ENCODE results near the gene SLIT3.

SLIT3 gene

DNA sequence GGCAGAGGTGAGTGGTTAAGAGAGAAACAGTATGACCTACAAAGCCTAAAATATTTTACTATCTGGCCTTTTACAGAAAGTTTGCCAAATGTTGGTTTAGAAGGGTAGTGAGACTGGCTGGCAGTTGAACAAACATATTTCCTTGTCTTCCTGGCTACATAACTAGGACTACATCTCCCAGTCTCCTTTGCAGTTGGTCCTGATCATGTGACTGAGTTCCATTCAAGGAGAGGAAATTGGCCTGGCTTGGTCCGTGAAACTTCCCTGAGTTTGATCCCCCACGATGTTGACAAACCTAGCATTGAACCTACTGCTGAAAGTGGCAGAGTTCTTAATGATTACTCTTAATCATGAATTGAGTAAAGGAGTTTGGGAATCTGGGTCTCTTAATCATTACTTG, 280.8 kb downstream of the SLIT3 start:
- DNase-seq: peak in 1 of 2 experiments; percentile 15

DNA sequence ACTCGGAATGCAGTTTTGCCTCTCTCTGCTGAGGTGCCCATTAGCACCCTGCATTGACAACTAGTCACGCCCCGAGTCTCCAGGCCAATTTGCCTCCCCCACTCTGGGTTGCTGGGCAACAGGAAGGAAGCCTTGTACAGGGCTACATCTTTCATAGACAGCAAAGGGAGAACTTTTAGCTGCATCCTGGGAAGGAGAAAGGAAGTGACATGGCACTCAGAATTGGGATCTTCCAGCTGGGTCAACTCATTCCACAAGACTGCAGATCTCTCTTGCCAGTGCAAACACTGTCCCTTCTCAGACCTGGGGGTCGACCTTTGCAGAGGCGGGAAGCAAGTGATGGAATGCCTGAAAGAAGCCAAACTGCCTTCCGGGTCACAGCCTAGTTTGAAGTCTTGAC, 282.0 kb downstream of the SLIT3 start:
- no peak for DNase-seq

DNA sequence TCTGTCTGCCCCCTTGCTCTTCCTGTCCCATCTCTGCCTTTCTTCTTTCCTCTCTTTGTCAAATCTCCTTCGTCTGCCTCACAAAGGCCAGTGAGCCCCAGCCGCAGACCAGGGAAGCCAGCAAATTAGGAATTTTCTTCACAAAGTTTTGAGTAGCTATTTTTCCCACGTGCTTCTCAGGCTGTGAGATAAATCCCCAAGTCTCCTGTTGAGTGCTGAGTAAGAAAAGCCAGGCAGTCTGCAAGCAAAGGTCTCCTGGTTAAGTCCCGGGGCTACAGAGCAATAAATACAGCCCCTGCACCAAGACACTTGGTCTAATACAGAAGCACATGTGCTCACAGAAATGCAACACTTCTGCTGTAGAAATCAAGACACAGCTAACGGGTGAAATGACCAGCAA, 284.9 kb downstream of the SLIT3 start:
- no peak for DNase-seq

DNA sequence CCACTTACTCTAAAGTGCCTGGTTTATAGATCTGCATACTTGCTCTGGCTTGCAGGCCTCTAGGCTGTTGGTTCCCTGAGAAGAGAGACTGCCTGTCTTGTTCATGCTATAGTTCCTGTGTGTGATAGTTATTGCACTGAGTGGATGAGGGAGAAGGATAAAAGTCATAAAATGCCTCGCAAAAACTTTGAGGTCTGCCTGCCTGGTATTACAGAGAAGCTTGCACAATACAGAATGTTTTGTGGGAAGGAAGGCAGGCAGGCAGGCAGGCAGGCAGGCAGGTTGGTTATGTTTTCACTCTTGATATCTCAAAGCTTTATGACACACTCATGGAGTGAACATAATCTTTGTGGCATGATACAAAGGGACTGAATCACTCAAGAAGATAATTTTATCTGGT, 287.1 kb downstream of the SLIT3 start:
- no peak for DNase-seq

DNA sequence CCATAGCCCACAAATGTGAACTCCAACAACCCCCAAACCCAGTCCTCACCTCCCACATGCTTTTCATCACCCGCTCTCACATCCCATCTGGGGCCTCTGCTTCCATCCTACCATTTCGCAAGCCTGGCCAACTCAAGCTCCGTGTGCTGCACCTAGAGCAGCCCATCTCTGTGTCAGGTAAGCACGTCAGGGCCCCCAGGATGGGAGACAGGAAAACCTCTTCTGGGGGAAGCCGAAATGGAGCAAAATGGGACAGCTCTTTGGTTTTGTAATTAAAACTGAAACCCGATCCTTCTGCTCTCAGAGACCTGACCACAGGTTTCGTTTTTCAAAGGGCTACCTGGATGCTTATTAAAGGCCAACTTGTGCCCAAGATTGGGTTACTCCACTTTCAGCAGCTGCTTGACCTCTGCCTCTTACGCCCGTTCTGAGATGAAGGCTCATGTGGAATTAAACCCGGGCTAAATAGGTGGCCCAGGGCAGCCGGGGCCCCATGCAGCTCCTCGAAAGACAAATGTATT, 287.7 kb downstream of the SLIT3 start:
- DNase-seq: no peak

DNA sequence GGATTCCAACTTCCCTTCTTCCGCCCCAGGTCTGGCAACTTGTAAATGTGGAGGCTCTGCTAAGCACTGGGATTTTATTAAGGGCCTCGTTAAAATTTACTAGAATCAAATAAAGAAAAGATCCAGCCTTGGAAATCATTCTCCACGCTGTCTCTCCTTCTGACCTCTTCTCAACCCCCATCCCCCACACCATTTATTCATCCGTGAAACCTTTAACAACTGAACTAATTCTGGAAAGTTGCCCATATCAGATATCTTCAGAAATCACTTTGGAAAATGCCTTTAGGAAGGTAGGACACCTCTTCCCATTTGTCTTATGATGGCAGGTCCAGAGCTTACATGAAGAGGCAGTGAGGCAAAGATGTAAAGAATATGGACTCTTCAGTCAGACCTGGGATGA, 288.5 kb downstream of the SLIT3 start:
- no peak for DNase-seq

DNA sequence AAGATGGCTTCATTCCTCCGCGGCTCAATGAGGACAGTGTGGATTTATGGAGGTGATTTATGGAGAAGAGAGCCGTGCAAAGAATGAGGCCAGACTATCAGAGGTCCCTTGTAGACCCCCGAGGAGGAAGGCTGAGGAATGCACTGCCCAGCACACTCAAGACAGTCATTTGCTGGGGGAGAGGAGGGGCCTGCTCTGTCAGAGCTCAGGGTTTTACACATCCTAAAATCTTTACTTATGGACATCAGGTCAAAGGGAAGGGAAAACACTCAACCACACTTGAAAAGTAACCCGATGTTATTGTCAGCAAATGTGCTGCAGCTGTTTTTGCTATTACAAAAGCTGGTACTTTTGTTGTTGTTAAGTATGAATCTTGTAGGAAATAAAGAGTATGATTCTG, 289.5 kb downstream of the SLIT3 start:
- DNase-seq: no peak

DNA sequence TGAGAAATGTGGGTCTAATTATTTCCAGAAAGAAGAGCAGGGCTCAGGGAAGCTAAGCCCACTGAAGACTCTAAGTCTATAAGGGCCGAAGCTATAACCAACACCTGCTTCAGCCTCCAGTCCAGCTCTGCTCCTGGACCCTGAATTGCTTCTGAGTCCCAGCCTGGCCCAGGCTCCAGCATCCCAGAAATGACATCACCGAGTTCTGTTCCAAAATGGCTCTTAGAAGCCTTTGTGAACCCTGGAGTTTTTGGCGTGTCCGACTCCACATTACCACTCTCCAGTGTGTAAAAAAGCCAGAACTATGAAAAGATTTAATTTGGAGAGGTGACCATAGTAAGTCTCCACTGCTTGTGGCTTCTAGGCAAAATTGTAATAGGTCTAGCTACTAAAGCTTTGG, 289.9 kb downstream of the SLIT3 start:
- DNase-seq: no peak

DNA sequence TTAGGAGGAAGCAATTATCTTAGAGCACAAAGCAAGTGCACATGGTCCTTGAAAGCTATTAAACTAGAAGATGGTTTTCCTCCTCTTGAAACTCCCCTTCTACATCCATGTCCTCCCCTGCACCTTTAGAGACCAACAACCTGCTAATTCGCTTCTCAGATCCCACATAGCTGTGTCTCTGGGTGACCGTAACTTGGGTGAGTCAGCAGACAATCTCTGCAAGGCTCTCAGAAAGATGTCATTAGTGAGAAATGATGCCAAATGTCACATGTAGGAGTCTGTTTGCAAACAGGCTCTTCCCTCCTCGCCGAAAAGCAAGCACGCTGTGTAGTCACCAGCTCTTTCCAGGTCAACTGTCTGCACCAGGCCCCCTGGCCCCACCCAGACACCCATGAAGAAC, 291.8 kb downstream of the SLIT3 start:
- DNase-seq: no peak

DNA sequence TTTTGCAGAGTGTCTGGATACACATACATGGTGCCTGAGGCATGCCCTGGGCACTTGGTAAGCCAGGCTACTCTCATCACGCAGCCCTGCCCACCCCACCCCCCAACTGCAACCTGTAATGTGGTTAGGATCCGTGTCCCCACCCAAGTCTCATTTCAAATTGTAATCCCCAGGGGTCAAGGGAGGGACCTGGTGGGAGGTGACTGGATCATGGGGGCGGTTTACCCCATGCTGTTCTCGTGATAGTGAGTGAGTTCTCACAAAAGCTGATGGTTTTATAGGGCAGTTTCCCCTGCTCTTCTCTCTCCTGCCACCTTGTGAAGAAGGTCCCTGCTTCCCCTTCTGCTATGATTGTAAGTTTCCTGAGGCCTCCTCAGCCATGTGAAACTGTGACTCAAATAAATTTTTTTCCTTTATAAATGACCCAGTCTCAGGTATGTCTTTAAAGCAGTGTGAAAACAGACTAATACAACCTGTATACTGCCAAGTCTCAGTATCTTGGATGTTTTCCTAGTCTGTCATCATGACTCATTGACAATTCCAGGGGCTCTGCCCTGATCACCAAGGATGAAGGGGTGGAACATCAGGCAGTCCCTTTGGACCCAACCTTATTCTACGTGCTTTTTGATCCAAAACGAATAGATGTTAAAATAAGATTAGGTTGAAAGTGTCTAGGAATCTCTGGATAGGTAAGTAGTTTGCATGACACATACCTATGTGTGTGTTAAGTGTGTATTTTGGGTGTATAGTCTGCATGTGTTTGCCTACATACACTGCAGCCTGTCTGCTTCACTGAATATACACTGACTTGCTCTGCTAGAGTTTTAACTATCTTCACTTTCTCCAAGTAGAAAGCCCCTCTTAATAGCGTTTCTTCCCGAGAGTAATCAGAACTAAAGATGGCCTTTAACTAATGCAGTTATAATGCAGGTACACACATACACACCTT, 293.8 kb downstream of the SLIT3 start:
- no peak for DNase-seq

DNA sequence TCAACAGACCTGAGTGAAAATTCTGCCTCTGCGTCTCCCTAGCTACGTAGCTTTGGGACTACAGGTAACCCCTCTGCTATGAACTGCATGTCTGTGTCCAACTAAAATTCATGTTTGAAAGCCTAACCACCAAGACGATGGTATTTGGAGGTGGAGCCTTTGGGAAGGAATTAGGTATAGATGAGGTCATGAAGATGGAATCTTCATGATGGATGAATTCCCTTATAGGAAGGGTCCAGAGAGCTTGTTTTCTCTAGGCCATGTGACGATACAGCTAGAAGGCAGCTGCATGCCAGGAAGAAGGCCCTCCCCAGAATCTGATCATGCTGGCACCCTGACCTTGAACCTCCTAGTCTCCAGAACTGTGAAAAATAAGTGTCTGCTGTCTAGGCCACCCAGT, 296.4 kb downstream of the SLIT3 start:
- DNase-seq: no peak

DNA sequence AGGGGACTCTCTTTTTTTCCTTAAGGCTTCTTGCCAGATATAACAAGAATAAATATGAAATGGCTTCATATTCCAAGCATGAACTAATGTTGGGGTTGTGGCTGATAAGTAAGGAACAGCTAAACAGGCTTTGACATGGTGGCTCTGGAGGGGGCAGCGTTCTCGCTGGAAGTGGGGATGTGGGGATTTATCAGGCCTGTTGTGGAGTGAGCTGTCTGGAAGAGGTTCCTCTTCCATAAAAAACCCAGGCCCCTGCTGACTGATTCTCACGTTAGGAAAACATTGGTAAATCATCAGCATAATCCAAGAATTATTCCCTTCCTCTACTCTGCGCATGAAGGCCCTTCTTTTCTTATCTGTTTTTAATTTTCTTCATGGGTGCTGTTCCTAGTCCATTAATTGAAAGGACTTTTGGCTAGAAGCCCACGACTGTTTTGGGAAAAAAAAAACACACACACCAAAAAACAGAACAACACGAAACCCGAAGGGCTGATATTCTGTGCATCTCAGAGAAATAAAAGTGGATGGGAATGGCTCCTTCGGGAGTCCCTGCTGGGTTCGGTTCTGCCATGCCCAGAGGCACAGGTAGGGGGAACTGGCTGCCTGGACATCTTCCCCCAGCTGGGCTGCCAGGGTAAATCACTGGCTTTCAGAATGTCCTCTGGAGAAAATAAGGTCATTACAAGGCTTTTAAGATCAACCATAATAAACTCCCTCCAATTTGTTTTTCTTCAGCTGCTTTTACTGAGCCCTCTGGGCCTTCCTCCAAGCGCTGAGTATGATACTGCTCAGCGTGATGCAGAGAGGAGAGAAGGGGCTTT, 297.0 kb downstream of the SLIT3 start:
- DNase-seq: no peak

DNA sequence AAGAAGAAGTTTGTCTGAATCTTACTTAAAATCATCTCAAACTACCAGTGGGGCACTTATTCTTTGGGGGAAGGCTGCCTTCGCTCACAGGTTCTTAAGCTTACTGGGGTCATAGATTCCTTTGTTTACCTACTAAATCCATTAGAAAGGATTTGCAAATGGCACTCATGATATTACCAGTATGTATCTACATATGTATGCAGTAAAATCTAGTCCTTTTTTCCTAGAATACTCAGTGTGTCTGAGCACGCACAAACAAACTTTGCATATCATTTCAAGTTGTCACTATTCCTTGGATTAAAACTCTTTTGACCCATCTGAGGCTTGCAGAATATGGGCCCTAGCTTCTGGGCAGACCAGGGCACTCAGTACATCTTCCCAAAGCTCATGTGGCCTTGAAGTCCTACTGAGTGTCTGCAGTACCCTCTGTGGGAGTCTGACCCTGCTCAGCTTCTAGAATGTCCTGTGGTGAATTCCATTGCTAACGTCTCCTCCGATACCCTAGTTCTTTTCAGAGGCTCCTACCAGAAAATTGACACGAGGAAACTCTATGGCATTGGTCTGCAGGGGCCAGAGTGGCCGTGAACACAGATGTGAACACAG, 297.9 kb downstream of the SLIT3 start:
- DNase-seq: no peak

DNA sequence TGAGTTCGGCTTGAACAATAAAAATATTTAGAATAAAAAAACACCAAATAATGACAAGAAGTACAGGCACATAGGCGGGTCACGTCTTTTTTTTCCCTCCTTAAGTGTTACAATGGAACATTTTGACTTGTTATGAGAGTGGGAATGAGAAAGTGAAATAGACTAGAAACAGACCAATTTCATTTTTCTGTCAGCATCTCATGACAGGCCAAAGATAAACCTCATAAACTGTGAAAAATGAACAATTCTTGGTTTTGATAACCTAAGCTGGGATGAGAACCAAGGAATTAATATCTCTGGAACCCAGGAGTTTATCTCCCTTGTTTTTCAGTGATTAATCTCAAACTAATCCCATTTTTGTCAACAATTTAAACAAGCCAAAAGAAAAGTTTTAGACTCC, 299.5 kb downstream of the SLIT3 start:
- no peak for DNase-seq

DNA sequence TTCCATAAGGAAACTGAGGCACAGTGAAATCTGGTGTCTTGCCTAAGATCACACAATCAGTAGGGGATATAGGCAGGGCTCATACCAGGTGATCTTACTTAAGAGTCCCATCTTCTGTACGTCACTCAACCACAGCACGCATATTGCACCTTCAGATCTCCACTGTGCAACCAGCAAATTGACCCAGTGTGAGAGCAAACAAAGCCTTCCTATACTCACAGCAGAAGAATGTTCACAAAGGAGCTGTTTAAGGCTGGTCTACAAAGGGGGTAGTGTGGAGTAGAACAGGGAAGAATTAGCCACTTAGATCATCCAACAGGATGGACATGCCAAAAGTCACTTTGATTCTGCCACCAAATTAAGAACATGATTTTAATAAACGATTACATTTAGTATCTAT, 305.9 kb downstream of the SLIT3 start:
- DNase-seq: no peak

DNA sequence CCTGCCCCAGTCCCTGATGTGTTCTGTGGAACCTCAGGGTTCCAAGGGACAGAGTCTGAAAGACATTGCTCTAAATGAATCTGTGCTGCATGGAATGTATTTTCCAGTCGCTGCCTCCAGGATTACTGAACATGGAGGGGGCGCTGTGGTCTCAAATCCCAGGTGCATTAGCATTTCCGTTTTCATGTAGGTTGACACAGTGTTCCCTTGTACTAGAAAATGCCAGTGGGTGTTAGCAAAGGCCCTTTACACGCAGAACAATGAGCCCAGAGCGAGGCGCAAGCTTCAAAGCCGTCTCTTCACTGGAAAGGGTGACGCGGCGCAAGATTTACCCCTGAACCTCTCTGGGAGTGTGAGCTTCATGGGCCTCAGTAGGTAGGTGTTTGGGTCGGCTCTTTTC, 308.3 kb downstream of the SLIT3 start:
- DNase-seq: peak in 1 of 2 experiments; percentile 41

DNA sequence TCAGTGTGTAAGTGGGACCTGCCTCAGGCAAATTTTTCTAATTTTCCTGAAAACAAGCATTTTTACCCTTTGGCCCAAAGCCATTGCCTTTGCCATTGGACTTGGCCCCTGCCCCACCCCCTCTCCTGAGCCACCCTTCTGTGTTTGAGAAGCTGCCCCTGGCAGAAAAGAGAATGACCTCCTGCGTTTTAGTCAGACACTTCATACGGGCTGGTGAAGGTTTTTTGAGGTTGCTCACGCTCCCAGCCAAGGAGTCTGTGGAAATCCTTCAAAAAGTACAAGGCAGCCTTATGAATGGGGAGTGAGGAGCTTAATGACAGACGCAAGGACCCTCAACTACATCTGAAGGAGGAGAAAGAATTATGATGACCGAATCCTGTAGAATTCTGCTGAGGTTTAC, 308.9 kb downstream of the SLIT3 start:
- no peak for DNase-seq

DNA sequence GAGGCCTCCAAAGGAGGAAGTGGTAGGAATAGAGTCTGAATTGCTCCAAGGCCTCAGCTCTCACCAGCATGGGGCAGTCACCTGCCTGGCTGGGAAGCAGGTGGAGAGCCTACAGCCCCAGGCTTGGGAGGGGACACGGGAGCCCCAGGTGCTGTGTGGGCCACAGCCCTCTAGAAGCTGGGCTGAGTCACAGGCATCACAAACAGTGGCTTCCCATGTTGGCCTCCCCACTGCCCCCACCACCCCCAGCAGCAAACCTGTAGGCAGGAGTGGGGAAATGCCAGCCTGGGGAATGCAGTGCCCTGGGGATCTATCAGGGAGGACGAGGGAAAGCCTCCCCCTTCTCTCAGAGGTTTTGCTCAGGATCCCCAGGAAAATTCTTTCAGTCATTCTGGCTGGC, 309.6 kb downstream of the SLIT3 start:
- no peak for DNase-seq

DNA sequence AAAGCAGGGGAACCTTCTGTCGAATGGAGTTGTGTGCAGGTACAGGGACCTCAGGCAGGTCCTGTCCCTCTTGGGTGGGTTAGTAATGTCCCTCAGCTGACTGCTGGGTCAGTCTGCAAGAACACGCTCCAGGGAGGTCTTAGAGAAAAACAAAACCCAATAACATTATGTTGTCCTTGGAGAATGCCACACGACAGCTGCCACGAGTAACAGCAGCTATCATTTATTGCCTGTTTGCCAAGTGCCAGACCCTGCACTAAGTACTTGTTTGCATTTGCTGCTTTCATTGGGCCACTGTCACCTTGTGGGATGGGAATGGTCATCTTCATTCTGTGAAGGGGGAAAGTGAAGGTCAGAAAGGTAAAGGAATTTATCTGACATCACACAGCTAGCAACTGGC, 310.3 kb downstream of the SLIT3 start:
- DNase-seq: no peak

DNA sequence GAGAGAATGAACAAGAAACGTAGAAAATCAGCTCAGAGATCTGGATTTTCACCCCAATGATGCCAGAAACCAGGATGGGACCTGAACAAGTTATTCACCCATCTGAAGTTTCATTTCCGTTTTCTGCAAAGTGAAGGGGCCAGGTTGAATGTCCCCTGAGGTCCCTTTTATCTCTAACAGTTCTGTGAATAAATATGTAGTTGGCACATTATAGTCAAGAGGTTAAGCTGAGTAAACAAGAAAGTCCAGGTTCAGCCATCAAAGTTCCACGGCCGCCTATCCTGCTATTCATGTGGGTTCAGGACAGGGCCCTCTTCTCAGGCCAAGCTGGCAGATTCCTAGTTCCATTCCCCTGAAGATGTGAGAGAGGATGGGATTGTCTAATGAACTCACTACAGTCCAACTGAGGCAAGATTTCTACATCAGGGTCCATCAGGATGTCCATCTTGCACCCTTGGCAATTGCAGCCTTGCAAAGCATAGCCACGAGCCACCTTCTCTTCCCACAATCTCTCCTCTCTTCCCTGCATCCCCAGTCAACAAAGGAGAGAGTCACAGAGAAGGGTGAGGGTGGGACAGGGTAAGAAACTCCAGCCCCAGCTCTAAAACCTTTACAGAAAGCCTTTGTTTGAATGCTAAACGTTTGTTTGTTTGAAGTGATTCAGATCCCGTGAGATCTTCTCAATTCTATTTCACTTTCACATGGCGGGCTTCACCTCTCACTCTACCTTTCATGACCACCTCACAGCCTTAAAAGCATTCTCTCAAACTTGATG, 311.0 kb downstream of the SLIT3 start:
- DNase-seq: no peak

DNA sequence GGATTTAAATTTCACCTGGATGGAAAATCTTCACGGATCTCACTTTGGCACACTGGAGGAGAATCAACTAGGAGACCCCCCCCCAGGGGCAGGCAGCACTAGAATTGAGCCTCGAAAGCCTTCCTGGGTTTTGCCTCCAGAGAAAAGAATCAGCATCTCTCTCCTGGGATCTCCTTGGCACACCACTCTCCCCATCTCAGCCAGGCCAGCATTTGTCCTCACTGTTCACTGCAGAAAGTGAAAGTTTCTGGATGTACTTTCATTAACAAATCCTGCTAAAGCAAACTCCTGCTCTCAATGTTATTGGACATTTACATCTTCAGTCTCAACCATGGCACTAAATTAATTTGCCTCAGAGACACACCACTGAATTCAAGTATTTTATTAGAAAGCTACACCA, 312.2 kb downstream of the SLIT3 start:
- DNase-seq: no peak

DNA sequence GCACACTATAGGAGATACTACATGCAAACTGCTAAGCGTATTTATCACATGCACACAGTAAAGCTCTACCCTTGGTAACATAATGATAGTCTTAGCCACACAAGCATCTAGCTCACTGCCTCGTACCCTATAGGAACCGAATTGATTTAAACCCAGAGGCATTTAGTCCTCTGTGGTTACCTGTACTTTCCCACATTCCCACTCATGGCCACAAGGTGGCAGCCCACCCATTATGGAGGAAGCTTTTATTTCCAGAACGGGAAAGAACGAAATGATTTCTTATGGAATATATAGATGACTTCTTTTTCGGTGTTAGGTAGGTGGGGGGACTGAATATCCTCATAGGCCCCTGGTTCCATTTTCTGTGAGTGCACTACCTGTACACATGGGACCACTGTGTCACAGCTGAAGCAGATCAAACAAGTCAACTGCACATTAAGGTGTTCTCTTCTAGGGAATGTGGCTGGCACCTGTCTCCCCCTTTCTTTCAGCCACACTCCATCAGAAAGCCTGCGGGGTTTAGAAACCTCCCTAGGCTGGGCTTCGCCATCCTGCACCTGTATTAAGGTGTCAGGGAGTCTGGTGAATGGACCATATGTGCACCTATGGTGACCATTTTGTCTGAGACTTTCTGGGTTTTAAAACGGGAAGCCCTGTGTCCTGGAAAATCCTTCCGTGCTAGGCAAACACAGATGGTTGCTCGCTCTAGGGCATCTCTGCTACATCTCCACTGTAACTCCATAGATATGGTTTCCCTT, 313.2 kb downstream of the SLIT3 start:
- DNase-seq: peak; percentile 5 to 69
